Activated CD8-positive, alpha-beta memory T cell treated with anti-CD3 and anti-CD28 coated beads for 4 hours (primary cell): Measurements from ENCODE around the gene SLC24A3.

Experiments used
- DNase-seq, 2 donors: peaks; one replicate each; pipeline ENCODE4 v3.0.0-alpha.2; 2020; ENCODE audit warnings: low read depth in 2 of 2

Gene SLC24A3

DNA sequence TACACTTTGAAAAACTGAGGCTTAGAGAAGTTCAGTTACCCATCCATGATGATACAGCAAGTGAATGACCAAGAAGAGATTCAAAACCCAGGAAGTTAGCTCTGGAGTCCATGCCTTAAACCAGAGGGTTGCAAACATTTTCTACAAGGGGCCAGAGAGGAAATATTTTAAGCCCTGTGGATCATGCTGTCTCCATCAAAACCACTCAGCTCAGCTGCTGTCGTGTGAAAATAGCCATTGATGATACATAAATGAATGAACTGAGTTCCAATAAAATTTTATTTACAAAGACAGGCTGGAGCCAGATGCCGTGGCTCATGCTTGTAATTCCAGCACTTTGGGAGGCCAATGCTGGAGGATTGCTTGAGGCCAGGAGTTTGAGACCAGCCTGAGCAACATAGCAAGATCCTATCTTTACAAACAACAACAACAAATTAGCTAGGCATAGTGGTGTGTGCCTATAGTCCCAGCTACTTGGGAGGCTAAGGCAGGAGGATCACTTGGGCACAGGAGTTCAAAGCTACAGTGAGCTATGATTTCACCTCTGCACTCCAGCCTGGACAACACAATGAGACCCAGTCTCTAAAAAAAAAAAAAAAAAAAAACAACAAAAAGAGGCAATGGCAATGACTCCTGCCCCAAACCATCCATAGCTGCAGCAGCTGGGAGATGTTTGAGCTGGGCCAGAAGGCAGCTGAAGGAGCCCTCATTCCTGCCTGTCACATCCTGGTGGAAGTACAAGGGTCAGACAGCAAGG lies 501.6 kb downstream of the SLC24A3 start:
- no peak for DNase-seq

- DNase-seq = no peak
Measured at GRCh38 chr20:19714579-19714840, 502.1 kb downstream of the SLC24A3 start.

GRCh38 chr20:19715986-19716385 lies 503.5 kb downstream of the SLC24A3 start:
- no peak for DNase-seq

DNA sequence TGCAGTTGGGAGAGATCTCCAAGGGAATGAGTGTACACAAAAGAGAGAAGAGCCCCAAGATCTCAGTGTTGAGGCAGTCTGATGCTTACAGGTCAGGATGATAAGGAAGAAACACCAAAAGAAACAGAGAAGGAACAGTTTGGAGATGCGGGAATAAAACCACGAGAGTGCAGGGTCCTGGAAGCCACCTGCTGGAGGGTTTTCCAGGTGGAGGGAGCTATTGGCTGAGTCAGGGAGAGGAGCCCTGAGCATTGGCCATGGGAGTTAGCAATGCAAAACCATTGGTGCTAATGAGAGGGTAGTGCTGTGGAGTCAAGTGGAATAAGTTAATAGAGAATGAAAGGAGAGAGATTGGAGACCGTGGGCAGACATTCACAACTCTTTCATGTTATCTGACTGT lies 506.4 kb downstream of the SLC24A3 start:
- DNase-seq = no peak

- no peak for DNase-seq
Measured at GRCh38 chr20:19720991-19721390, 508.5 kb downstream of the SLC24A3 start.

GRCh38 chr20:19723051-19723450 lies 510.6 kb downstream of the SLC24A3 start:
- no peak for DNase-seq

DNA sequence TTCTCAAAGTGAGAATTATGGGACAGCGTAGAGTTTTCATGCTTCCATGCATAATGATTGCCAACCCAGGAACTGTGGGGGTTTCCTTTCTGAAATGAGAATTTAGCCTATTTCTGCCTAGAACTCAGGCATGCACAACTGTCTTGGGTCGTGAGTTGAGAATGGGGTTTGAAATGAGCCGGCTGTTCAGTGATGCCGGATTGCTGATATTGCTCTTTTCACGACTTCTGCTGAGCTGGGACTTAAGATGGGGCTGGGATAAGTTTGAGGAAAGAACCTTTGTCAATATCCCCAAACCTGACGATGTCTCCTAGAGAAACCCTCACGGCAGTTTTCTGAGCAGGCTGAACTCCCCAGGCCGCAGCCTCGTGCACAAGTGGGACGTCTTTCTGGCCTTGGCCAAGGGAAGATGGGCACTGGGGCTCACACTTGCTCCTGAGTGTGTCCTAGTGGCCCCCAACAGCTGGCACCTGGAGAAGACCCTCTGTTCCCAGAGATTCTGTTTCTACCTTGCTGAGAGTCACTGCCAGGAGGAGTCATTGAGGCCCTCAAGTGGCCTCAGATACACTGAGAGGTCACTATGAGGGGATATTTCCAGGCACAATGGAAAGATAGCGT lies 511.5 kb downstream of the SLC24A3 start:
- DNase-seq = no peak

DNA sequence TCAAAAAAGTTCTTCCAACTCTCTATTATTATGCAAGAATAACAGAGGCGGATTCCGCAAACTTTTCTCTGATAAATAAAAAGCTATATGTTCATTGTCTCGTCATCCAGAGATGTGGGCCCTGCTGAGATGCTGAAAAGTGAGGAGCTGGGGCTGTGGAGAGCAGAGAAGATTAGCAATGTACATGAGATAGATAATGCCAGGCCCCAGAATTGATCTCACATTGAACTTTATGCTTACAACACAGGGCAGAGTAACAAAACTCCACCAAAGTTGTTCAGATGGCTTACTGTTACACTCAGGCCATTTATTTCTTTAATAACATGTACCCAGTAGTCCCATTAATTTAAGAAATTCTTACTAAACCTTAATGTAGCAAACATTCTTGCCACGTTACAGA lies 512.9 kb downstream of the SLC24A3 start:
- DNase-seq = no peak

DNA sequence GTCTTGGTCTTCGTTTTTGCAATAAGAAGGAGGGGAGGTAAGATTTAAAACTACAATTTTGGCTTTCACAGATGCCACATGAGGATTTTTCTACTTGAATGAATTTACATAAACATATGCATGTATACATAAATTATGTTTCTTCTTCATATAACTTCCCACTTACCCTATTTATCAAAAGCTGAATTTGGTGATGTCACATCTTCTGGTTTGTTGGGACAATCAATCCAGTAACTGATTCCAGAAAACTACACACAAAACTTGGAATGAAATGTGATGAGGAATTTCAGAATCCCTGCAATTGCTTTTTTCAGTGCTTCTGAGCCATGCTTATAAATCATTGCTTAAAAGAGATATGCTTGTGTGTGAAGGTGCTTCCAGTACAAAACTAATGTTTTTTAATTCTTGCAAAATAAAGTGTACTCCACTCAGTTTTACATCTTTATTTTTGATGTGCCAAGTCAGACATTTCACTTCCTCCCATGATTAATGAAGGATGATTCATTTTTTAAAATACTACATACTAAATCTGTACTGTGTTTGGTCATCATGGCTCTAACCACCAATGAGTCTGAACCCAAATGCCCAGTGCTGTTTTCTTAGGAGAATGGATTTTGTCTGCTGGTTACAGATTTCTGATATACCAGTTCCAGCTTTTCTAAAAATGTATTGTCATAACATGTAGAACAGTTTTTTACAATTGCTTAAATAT lies 513.5 kb downstream of the SLC24A3 start:
- DNase-seq = no peak

GRCh38 chr20:19727251-19727847 lies 514.9 kb downstream of the SLC24A3 start:
- no peak for DNase-seq

DNA sequence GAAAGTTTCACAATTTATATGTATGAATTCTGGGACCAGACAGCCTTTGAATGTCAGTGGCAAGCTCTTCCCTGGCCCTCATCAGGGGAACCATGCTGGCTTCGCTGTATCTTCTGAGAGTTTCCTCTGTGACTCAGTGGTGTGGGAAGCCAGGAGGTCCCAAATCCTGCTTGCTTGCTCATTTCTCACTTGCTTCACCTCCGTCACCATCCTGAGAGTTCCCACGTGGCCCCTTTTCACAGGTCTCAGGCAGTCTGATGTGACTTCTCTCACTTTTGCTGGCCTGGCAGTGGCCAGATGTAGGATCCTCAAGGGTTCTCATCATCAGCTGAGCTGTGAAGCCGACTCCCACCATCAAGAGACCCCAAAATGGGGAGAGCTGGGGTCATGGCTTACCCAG lies 517.2 kb downstream of the SLC24A3 start:
- no peak for DNase-seq

GRCh38 chr20:19730706-19731105 lies 518.3 kb downstream of the SLC24A3 start:
- DNase-seq = no peak

DNA sequence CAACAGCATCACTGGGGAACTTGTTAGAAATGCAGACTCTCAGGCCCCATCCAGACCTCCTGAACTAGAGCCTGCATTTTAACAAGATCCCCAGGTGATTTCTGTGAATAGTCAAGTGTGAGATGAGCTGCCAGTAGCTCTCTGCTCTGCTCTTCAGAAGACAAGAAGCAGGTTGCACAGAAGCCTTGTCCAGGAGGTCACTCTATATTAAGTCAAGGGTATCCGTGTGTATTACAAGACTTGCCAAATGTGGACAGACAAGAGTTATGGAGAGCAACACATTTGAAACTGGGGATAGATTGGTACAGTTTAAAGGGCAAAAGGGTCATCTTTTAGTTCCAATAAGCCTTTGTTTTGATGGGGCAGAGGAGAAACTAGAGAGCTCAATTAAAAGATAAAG lies 522.4 kb downstream of the SLC24A3 start:
- DNase-seq = no peak

- DNase-seq = no peak
Measured at GRCh38 chr20:19735446-19735845, 523.0 kb downstream of the SLC24A3 start.

DNA sequence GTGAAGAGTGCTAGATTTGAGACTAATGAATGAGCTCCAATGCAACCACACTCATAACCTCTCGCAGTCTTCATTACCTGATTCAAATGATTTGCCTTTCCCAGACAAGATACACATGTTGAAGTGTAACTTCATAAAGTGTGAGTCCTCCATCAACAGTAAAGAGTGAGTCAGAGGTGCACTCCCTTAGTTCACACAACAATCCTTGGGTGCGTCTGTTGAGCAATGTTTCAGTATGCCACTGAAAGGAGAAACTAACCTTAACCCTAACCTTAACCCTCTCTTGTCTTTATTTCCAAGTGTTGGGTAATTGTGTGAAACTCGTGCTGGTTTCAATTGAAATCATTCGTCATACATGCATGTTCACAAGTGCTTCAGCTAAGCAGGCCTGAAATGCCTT lies 524.6 kb downstream of the SLC24A3 start:
- DNase-seq = no peak

DNA sequence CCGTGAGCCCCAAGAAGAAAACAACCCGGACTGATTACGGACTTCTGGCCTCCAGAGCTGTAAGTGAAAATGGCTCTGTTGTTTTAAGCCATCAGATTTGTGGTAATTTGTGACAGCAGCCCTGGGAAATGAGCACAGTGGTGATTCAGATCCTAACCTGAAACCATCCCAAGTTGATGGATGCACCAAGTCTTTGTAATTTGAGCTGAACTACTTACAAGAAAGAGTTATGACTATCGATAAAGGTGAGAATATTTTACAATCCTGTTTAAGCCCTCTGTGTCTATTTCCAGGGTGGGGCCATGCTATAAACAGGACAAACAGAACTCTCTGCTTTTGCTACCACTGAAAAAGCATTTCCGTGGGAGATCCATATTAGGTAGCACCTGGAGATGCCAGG lies 526.5 kb downstream of the SLC24A3 start:
- DNase-seq = no peak

DNA sequence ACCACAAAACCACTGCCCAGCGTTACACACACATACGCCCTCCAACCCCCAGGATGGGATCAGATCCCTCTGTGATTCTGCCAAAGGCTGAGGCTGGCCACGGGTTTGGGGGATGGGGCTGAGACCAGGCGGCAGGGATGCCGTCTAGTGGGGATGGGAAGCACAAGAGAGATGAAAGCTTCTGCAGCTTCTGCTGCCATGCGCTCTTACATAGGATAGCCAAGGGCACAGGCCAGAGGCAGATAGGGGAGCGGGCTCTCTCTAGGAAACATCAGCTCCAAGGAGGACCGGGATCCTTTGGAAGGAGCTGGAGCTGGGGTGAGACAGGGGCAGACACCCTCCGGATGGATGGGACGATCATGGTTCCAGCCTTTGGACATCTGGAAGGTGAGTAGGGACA lies 526.9 kb downstream of the SLC24A3 start:
- DNase-seq = no peak

- DNase-seq = no peak
Measured at GRCh38 chr20:19740512-19740911, 528.1 kb downstream of the SLC24A3 start.

DNA sequence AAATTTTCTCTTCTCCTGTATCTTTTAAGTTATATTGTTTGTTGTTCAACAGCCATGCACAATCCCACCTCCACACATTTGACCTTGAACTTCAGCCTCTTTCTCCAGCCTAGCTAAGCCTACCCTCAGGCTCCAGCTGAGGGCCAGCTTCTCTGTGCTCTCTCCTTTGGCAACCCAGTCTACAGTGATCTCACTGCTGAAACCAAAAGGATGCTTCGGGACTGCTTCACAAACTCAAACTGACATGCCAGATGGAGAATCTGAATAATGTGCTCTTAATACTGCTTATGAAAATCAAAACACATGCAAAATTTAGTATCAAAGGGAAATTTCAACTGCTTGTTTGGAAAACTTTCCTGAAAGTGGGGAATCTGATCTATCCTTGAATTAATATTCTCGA lies 529.5 kb downstream of the SLC24A3 start:
- DNase-seq = no peak

- no peak for DNase-seq
Measured at GRCh38 chr20:19742974-19743639, 530.7 kb downstream of the SLC24A3 start.

- no peak for DNase-seq
Measured at GRCh38 chr20:19743640-19743995, 531.2 kb downstream of the SLC24A3 start.

GRCh38 chr20:19745106-19745505 lies 532.7 kb downstream of the SLC24A3 start:
- DNase-seq = no peak
